H9 (cell line): ENCODE data around the gene SHCBP1. TPM values are rescaled to one million over a fixed set of nuclear protein-coding genes. Genes with fewer than 3 reads are reported as not detected.

Experiments used
- DNase-seq: peaks from one replicate; pipeline ENCODE4 v3.0.0-alpha.2; 2017
- H2AFZ ChIP-seq: one replicate; pipeline ENCODE4 v1.6.1; 2013; ENCODE audit warnings: mild to moderate bottlenecking, low read length, control low read depth, moderate library complexity
- H2AK5ac ChIP-seq: 2 replicates; pipeline ENCODE4 v1.6.1; 2013; ENCODE audit warnings: low read length, control low read depth, mixed read lengths; ENCODE audit not compliant: insufficient read length
- H2BK120ac ChIP-seq: one replicate; pipeline ENCODE4 v1.6.1; 2013; ENCODE audit warnings: low read depth, mild to moderate bottlenecking, low read length, control low read depth, inconsistent platforms; ENCODE audit not compliant: poor library complexity, severe bottlenecking
- H2BK12ac ChIP-seq: 2 replicates; pipeline ENCODE4 v1.6.1; 2013; ENCODE audit warnings: low read length, control low read depth, mixed read lengths, low read depth; ENCODE audit not compliant: insufficient read length
- H2BK15ac ChIP-seq: 2 replicates; pipeline ENCODE4 v1.6.1; 2013; ENCODE audit warnings: low read depth, low read length, control low read depth
- H2BK20ac ChIP-seq: one replicate; pipeline ENCODE4 v1.6.1; 2013; ENCODE audit warnings: low read depth, mild to moderate bottlenecking, low read length, control low read depth, inconsistent platforms; ENCODE audit not compliant: poor library complexity, severe bottlenecking
- H2BK5ac ChIP-seq: 2 replicates; pipeline ENCODE4 v1.6.1; 2013; ENCODE audit warnings: low read length, control low read depth, mixed read lengths; ENCODE audit not compliant: insufficient read length
- H3K14ac ChIP-seq: 2 replicates; pipeline ENCODE4 v1.6.1; 2013; ENCODE audit warnings: low read length, control low read depth; ENCODE audit not compliant: insufficient read depth
- H3K18ac ChIP-seq: 2 replicates; pipeline ENCODE4 v1.6.1; 2013; ENCODE audit warnings: low read depth, mild to moderate bottlenecking, mixed read lengths, low read length, control low read depth; ENCODE audit not compliant: insufficient read length
- H3K23ac ChIP-seq: 2 replicates; pipeline ENCODE4 v1.6.1; 2013; ENCODE audit warnings: low read length, control low read depth, mixed read lengths, low read depth; ENCODE audit not compliant: insufficient read length
- H3K23me2 ChIP-seq: 2 replicates; pipeline ENCODE4 v1.6.1; 2013; ENCODE audit warnings: low read depth, mild to moderate bottlenecking, mixed read lengths, low read length, control low read depth; ENCODE audit not compliant: insufficient read length, poor library complexity, severe bottlenecking
- H3K27ac ChIP-seq: 2 replicates; pipeline ENCODE4 v1.5.1; 2013; ENCODE audit warnings: low read length, control low read depth, mixed read lengths, low read depth; ENCODE audit not compliant: insufficient read length
- H3K27me3 ChIP-seq: 2 replicates; pipeline ENCODE4 v1.6.1; 2013; ENCODE audit warnings: low read length, control low read depth, inconsistent platforms; ENCODE audit not compliant: insufficient read depth
- H3K4ac ChIP-seq: 2 replicates; pipeline ENCODE4 v1.6.1; 2013; ENCODE audit warnings: low read depth, mild to moderate bottlenecking, control low read depth, inconsistent platforms, low read length, moderate library complexity
- H3K4me1 ChIP-seq: 2 replicates; pipeline ENCODE4 v1.6.1; 2013; ENCODE audit warnings: low read length, control low read depth, inconsistent platforms; ENCODE audit not compliant: insufficient read depth
- H3K4me2 ChIP-seq: 2 replicates; pipeline ENCODE4 v1.6.1; 2013; ENCODE audit warnings: low read length, control low read depth, mixed read lengths; ENCODE audit not compliant: insufficient read length, insufficient read depth
- H3K56ac ChIP-seq: 2 replicates; pipeline ENCODE4 v1.6.1; 2013; ENCODE audit warnings: low read depth, mild to moderate bottlenecking, mixed read lengths, low read length, control low read depth; ENCODE audit not compliant: insufficient read length
- H3K79me1 ChIP-seq: 2 replicates; pipeline ENCODE4 v1.6.1; 2013; ENCODE audit warnings: low read depth, mild to moderate bottlenecking, moderate library complexity, low read length, control low read depth, inconsistent platforms; ENCODE audit not compliant: insufficient read depth, poor library complexity, severe bottlenecking
- H3K79me2 ChIP-seq: 2 replicates; pipeline ENCODE4 v1.6.1; 2013; ENCODE audit warnings: low read length, control low read depth, inconsistent platforms; ENCODE audit not compliant: insufficient read depth
- H3K9ac ChIP-seq: 2 replicates; pipeline ENCODE4 v1.6.1; 2013; ENCODE audit warnings: low read length, control low read depth, mixed read lengths; ENCODE audit not compliant: insufficient read length; ENCODE audit errors: extremely low read depth
- H3K9me3 ChIP-seq: one replicate; pipeline ENCODE4 v1.6.1; 2013; ENCODE audit warnings: low read depth, low read length, inconsistent platforms; ENCODE audit not compliant: control insufficient read depth
- H3T11ph ChIP-seq: one replicate; pipeline ENCODE4 v1.6.1; 2013; ENCODE audit warnings: mild to moderate bottlenecking, low read length, control low read depth, inconsistent platforms
- H4K20me1 ChIP-seq: one replicate; pipeline ENCODE4 v1.6.1; 2013; ENCODE audit not compliant: control insufficient read depth, insufficient read length, insufficient read depth
- H4K5ac ChIP-seq: 2 replicates; pipeline ENCODE4 v1.6.1; 2013; ENCODE audit warnings: low read depth, mild to moderate bottlenecking, mixed read lengths, low read length, control low read depth; ENCODE audit not compliant: insufficient read length
- H4K8ac ChIP-seq: replicated peaks from 2 replicates; pipeline ENCODE4 v1.6.1; 2013; ENCODE audit warnings: low read length, control low read depth, mixed read lengths, low read depth; ENCODE audit not compliant: insufficient read length
- H4K91ac ChIP-seq: 2 replicates; pipeline ENCODE4 v1.6.1; 2013; ENCODE audit warnings: low read depth, mild to moderate bottlenecking, moderate library complexity, mixed read lengths, low read length, control low read depth; ENCODE audit not compliant: insufficient read length
- H3K27ac Mint-ChIP-seq, 3 experiments: 2 replicates in 2 of 3; 3 replicates in 1 of 3; pipeline ENCODE4 v1.8.0; 2020 to 2021; ENCODE audit warnings: mixed read lengths in 3 of 3, mild to moderate bottlenecking in 1 of 3, moderate library complexity in 1 of 3
- H3K27me3 Mint-ChIP-seq: 2 replicates; pipeline ENCODE4 v1.8.0; 2021; ENCODE audit warnings: low read depth, mild to moderate bottlenecking, moderate library complexity, mixed read lengths
- H3K36me3 Mint-ChIP-seq, 3 experiments: 2 replicates in 2 of 3; 3 replicates in 1 of 3; pipeline ENCODE4 v1.8.0; 2020 to 2021; ENCODE audit warnings: low read depth in 3 of 3, mixed read lengths in 3 of 3; ENCODE audit not compliant: insufficient read depth in 1 of 3
- H3K4me1 Mint-ChIP-seq, 2 experiments: 2 replicates each; pipeline ENCODE4 v1.8.0; 2020; ENCODE audit warnings: mixed read lengths in 2 of 2
- H3K4me3 Mint-ChIP-seq, 2 experiments: 2 replicates in 1 of 2; 3 replicates in 1 of 2; pipeline ENCODE4 v1.8.0; 2020 to 2021; ENCODE audit warnings: mild to moderate bottlenecking in 2 of 2, mixed read lengths in 2 of 2, moderate library complexity in 1 of 2
- H3K9me3 Mint-ChIP-seq, 2 experiments: 2 replicates in 1 of 2; 3 replicates in 1 of 2; pipeline ENCODE4 v1.8.0; 2020; ENCODE audit warnings: mild to moderate bottlenecking in 2 of 2, mixed read lengths in 2 of 2, moderate library complexity in 1 of 2
- WGBS: extraction: QIAGEN DNeasy Blood & Tissue Kit; methylation state at CpG from one replicate; pipeline ENCODE4 v1.1.7; 2013; ENCODE audit warnings: missing lambda C conversion rate, low lambda C conversion rate, mixed read lengths; ENCODE audit not compliant: insufficient read length; ENCODE audit errors: extremely low coverage; 5-methylcytosine and 5-hydroxymethylcytosine counted together
- total RNA-seq: library from RNA; stranded (reverse); gene quantifications from 2 replicates; pipeline ENCODE4 v1.2.1, GENCODE V29; 2021
- TF ChIP-seq, protein P1 (sequence below): fragments of 200-600 bp; sonication (generic); conservative IDR thresholded peaks from 3 replicates; pipeline ENCODE4 v1.8.0; 2021; ENCODE audit warnings: antibody characterized with exemption, mild to moderate bottlenecking

Gene SHCBP1
- total RNA-seq, 1 experiment from 2014 or later, result 16.6 TPM

DNA sequence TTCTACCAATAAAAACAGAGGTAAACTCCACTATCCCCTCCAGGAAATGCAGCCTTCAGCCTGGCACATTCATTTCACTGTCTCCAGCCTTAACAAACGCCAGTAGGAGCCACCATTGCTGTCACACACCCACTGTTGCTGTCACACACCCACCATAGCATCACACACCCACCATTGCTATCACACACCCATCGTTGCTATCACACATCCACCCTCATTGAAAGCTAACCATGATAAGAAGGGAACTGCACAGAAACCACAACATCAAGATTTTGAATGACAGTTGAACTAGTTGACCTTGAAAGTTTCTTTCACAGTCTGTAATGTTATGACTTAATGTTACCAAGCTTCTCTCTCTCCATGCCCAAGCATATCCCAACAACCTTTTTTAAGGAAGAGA is 38.1 kb downstream of the SHCBP1 start:
- Mint-ChIP-seq H3K27ac (no peak overlapping the region; a peak in 1 of 7 replicates), H3K27me3 (no peaks in the 10 kb centered on the region), H3K36me3 (peaks cover 26 to 59% (median 56%) of the 10 kb centered on the region in 3 experiments), H3K4me3 (no peak overlapping the region), H3K9me3 (peaks cover 0 to 3% of the 10 kb centered on the region in 2 experiments; a peak in 1 of 5 replicates), H3K4me1 (no peaks in the 10 kb centered on the region)
- Histone ChIP-seq H3K9ac (no peak overlapping the region), H3K27ac (no peak overlapping the region), H3K4ac (no peak overlapping the region), H3K4me2 (no peak overlapping the region), H3K56ac (no peak overlapping the region), H2BK12ac (no peak overlapping the region), H4K91ac (no peak overlapping the region), H3K79me2 (no peaks in the 10 kb centered on the region; the same call in 1 of the 2 replicates), H3K9me3 (no peaks in the 10 kb centered on the region), H2BK15ac (no peak overlapping the region), H3K14ac (no peak overlapping the region), H2BK20ac (no peak overlapping the region), H3K23me2 (no peaks in the 10 kb centered on the region), H3T11ph (no peak overlapping the region), H4K5ac (no peak overlapping the region), H2AK5ac (no peak overlapping the region), H3K79me1 (no peaks in the 10 kb centered on the region), H3K4me1 (no peaks in the 10 kb centered on the region), H2BK120ac (no peak overlapping the region), H4K8ac (no peak overlapping the region), H3K23ac (no peak overlapping the region), H2BK5ac (no peak overlapping the region), H3K27me3 (no peaks in the 10 kb centered on the region), H4K20me1 (no peaks in the 10 kb centered on the region), H2AFZ (no peak overlapping the region), H3K18ac (no peak overlapping the region)
- TF ChIP-seq, protein P1, sequence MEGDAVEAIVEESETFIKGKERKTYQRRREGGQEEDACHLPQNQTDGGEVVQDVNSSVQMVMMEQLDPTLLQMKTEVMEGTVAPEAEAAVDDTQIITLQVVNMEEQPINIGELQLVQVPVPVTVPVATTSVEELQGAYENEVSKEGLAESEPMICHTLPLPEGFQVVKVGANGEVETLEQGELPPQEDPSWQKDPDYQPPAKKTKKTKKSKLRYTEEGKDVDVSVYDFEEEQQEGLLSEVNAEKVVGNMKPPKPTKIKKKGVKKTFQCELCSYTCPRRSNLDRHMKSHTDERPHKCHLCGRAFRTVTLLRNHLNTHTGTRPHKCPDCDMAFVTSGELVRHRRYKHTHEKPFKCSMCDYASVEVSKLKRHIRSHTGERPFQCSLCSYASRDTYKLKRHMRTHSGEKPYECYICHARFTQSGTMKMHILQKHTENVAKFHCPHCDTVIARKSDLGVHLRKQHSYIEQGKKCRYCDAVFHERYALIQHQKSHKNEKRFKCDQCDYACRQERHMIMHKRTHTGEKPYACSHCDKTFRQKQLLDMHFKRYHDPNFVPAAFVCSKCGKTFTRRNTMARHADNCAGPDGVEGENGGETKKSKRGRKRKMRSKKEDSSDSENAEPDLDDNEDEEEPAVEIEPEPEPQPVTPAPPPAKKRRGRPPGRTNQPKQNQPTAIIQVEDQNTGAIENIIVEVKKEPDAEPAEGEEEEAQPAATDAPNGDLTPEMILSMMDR, result no peak
- no peak for DNase-seq
- no CpG with 5 or more reads among the region's 2 CpGs for WGBS
